NB4 (cell line): ENCODE data around the gene GMPR.

ENCODE experiments used
- MYC ChIP-seq: IDR thresholded peaks from 2 replicates; pipeline ENCODE4 v1.6.1; 2011; ENCODE audit warnings: low read depth, low read length
- POLR2A ChIP-seq: IDR thresholded peaks from 2 replicates; pipeline ENCODE4 v1.6.1; 2011; ENCODE audit warnings: mild to moderate bottlenecking; ENCODE audit not compliant: insufficient read length; ENCODE audit errors: extremely low read depth
- TF ChIP-seq, protein P1 (sequence below): IDR thresholded peaks from one replicate; pipeline ENCODE4 v1.5.1; 2012; ENCODE audit warnings: low read depth, low read length
- TF ChIP-seq, protein P2 (sequence below): IDR thresholded peaks from 2 replicates; pipeline ENCODE4 v1.6.1; 2011; ENCODE audit warnings: low read depth, low read length

DNA sequence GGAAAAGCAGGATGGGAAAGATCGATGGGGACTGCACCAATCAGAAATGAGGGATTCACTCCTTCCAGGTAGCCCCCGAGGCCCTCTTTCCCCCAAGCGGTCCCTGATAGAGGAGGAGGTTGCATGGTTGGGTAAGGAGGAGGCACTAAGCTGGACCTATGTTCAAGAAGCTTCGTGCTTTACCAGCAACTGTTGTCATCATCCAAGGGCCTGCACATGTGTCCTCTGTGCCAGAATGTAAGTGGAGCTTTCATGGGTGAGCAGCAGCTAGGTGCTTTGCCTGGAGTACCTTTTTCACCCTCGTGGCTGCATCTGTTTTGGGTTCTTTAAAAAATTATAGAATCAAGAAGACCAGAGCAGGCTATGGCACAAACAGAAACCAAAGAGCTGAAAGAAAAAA, 54.0 kb downstream of the GMPR start:
- no peak for TF ChIP-seq POLR2A
- TF ChIP-seq, protein P1, sequence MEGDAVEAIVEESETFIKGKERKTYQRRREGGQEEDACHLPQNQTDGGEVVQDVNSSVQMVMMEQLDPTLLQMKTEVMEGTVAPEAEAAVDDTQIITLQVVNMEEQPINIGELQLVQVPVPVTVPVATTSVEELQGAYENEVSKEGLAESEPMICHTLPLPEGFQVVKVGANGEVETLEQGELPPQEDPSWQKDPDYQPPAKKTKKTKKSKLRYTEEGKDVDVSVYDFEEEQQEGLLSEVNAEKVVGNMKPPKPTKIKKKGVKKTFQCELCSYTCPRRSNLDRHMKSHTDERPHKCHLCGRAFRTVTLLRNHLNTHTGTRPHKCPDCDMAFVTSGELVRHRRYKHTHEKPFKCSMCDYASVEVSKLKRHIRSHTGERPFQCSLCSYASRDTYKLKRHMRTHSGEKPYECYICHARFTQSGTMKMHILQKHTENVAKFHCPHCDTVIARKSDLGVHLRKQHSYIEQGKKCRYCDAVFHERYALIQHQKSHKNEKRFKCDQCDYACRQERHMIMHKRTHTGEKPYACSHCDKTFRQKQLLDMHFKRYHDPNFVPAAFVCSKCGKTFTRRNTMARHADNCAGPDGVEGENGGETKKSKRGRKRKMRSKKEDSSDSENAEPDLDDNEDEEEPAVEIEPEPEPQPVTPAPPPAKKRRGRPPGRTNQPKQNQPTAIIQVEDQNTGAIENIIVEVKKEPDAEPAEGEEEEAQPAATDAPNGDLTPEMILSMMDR: no peak
- TF ChIP-seq MYC: no peak
- TF ChIP-seq, protein P2, sequence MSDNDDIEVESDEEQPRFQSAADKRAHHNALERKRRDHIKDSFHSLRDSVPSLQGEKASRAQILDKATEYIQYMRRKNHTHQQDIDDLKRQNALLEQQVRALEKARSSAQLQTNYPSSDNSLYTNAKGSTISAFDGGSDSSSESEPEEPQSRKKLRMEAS: no peak
